ENCODE measurements around the gene FOXN3. TPM values are rescaled to one million over a fixed set of nuclear protein-coding genes. Genes with fewer than 3 reads are reported as not detected.

Gene FOXN3
- polyA plus RNA-seq, 1 donor from 2014 or later: 10.3 TPM

DNA sequence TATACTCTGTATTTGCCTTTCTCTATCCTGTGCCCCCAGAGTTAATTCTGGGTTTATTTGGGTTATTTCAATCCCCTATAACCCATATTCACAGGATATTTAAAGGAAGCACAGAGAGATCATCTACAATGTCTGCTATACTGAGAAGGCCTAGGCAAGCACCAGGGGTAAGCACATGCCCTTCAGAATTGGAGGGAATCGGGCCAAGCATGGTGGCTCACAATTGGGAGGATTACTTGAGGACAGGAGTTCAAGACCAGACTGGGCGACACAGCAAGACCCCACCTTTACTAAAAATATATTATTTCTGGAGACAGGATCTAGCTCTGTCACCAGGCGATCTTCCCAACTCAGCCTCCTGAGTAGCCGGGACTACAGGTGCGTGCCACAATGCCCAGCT lies 11.3 kb downstream of the FOXN3 start:
- TF ChIP-seq, protein P1, sequence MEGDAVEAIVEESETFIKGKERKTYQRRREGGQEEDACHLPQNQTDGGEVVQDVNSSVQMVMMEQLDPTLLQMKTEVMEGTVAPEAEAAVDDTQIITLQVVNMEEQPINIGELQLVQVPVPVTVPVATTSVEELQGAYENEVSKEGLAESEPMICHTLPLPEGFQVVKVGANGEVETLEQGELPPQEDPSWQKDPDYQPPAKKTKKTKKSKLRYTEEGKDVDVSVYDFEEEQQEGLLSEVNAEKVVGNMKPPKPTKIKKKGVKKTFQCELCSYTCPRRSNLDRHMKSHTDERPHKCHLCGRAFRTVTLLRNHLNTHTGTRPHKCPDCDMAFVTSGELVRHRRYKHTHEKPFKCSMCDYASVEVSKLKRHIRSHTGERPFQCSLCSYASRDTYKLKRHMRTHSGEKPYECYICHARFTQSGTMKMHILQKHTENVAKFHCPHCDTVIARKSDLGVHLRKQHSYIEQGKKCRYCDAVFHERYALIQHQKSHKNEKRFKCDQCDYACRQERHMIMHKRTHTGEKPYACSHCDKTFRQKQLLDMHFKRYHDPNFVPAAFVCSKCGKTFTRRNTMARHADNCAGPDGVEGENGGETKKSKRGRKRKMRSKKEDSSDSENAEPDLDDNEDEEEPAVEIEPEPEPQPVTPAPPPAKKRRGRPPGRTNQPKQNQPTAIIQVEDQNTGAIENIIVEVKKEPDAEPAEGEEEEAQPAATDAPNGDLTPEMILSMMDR (IDR thresholded peaks at IDR 0.05; ENCODE audit: poor library complexity, severe bottlenecking): no peak
- TF ChIP-seq SMC3 (conservative IDR thresholded peaks at IDR 0.05; ENCODE audit: poor library complexity): no peak
- no peak for TF ChIP-seq TAF1 (IDR thresholded peaks at IDR 0.05; ENCODE audit: low read depth)
- TF ChIP-seq MXI1 (conservative IDR thresholded peaks at IDR 0.05; ENCODE audit: poor library complexity, severe bottlenecking): no peak
- no peak for TF ChIP-seq POLR2AphosphoS5 (IDR thresholded peaks at IDR 0.05)
- TF ChIP-seq, protein P2, sequence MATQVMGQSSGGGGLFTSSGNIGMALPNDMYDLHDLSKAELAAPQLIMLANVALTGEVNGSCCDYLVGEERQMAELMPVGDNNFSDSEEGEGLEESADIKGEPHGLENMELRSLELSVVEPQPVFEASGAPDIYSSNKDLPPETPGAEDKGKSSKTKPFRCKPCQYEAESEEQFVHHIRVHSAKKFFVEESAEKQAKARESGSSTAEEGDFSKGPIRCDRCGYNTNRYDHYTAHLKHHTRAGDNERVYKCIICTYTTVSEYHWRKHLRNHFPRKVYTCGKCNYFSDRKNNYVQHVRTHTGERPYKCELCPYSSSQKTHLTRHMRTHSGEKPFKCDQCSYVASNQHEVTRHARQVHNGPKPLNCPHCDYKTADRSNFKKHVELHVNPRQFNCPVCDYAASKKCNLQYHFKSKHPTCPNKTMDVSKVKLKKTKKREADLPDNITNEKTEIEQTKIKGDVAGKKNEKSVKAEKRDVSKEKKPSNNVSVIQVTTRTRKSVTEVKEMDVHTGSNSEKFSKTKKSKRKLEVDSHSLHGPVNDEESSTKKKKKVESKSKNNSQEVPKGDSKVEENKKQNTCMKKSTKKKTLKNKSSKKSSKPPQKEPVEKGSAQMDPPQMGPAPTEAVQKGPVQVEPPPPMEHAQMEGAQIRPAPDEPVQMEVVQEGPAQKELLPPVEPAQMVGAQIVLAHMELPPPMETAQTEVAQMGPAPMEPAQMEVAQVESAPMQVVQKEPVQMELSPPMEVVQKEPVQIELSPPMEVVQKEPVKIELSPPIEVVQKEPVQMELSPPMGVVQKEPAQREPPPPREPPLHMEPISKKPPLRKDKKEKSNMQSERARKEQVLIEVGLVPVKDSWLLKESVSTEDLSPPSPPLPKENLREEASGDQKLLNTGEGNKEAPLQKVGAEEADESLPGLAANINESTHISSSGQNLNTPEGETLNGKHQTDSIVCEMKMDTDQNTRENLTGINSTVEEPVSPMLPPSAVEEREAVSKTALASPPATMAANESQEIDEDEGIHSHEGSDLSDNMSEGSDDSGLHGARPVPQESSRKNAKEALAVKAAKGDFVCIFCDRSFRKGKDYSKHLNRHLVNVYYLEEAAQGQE (IDR thresholded peaks at IDR 0.05; ENCODE audit: borderline replicate concordance): no peak
- TF ChIP-seq EP300 (conservative IDR thresholded peaks at IDR 0.05; ENCODE audit: poor library complexity, severe bottlenecking): no peak
- no peak for TF ChIP-seq RAD21 (conservative IDR thresholded peaks at IDR 0.05)
- TF ChIP-seq EZH2 (IDR thresholded peaks at IDR 0.05; ENCODE audit: borderline replicate concordance, insufficient read depth, low read length, poor library complexity, severe bottlenecking): no peak

DNA sequence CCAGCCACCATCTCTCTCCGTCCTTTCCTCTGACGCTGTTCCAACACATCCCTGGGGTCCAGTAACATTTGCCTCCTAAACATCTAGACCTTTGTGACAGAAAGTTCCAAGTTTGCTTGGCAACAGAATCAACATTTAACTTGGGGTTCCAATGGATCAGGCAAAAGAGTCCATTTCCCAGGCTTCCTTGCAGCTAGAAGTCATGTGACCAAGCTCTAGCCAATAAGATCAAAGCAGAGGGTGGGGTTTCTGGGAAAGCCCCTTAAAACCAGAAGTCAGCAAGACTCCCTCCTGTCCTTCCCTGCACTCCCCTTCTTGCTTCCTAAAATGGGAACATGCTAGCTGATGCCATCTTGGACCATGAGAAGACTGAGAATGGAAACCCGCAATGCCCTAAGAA lies 14.7 kb downstream of the FOXN3 start:
- H3K9ac ChIP-seq (ENCODE audit: low read length): no peak overlapping the region
- no peak overlapping the region for H3K4me3 ChIP-seq (ENCODE audit: low read length)
- peaks cover 4% of the 10 kb centered on the region for H3F3A ChIP-seq (ENCODE audit: insufficient read depth, low read length, poor library complexity, severe bottlenecking)
- TF ChIP-seq, protein P1 (IDR thresholded peaks at IDR 0.05; ENCODE audit: poor library complexity, severe bottlenecking): no peak
- no peak for TF ChIP-seq EZH2 (IDR thresholded peaks at IDR 0.05; ENCODE audit: borderline replicate concordance, insufficient read depth, low read length, poor library complexity, severe bottlenecking)
- no peak for TF ChIP-seq EP300 (conservative IDR thresholded peaks at IDR 0.05; ENCODE audit: poor library complexity, severe bottlenecking)
- TF ChIP-seq TAF1 (IDR thresholded peaks at IDR 0.05; ENCODE audit: low read depth): no peak
- no peak for TF ChIP-seq SMC3 (conservative IDR thresholded peaks at IDR 0.05; ENCODE audit: poor library complexity)
- TF ChIP-seq, protein P2 (IDR thresholded peaks at IDR 0.05; ENCODE audit: borderline replicate concordance): no peak
- H4K20me1 ChIP-seq (ENCODE audit: insufficient read depth): no peaks in the 10 kb centered on the region
- H3K27me3 ChIP-seq (ENCODE audit: insufficient read depth, low read depth, low read length): no peaks in the 10 kb centered on the region
- no peaks in the 10 kb centered on the region for H3K9me3 ChIP-seq (ENCODE audit: low read length)
- H3K9me2 ChIP-seq (ENCODE audit: insufficient read depth, low read length): no peaks in the 10 kb centered on the region
- peaks cover 64% of the 10 kb centered on the region for H3K79me2 ChIP-seq (replicated peaks; ENCODE audit: insufficient read depth, low read length)
- no peak overlapping the region for H2AFZ ChIP-seq (ENCODE audit: low read depth, low read length)
- H3K4me2 ChIP-seq (ENCODE audit: low read length): no peak overlapping the region
- H3K36me3 ChIP-seq (ENCODE audit: insufficient read depth, low read length): no peaks in the 10 kb centered on the region
- no peak overlapping the region for H3K27ac ChIP-seq (ENCODE audit: low read length)

More for the DNA sequence above, 11.3 kb downstream of the FOXN3 start:
- Histone ChIP-seq H3K4me2 (ENCODE audit: low read length) (no peak overlapping the region), H2AFZ (ENCODE audit: low read depth, low read length) (no peak overlapping the region), H3K9ac (ENCODE audit: low read length) (no peak overlapping the region), H3K36me3 (ENCODE audit: insufficient read depth, low read length) (peaks cover 2% of the 10 kb centered on the region), H3K9me2 (ENCODE audit: insufficient read depth, low read length) (no peaks in the 10 kb centered on the region), H4K20me1 (ENCODE audit: insufficient read depth) (no peaks in the 10 kb centered on the region), H3K79me2 (replicated peaks; ENCODE audit: insufficient read depth, low read length) (peaks cover 61% of the 10 kb centered on the region), H3K27ac (ENCODE audit: low read length) (no peak overlapping the region), H3K27me3 (ENCODE audit: insufficient read depth, low read depth, low read length) (no peaks in the 10 kb centered on the region), H3K4me3 (ENCODE audit: low read length) (no peak overlapping the region), H3F3A (ENCODE audit: insufficient read depth, low read length, poor library complexity, severe bottlenecking) (no peaks in the 10 kb centered on the region), H3K9me3 (ENCODE audit: low read length) (no peaks in the 10 kb centered on the region)

Measured in neural cell (in vitro differentiated cells).